Measurements from ENCODE around the gene MRPL49. TPM values are rescaled to one million over a fixed set of nuclear protein-coding genes. Genes with fewer than 3 reads are reported as not detected.

Gene MRPL49
- total RNA-seq, 4 donors from 2014 or later = 48.8 to 55.9 (median 54.2) TPM

GRCh38 chr11:65111744-65112545, 10.2 kb upstream of the MRPL49 start, which contains the start of gene TM7SF2:
Gene TM7SF2, plus strand, starts transcription at chr11:65111872. Its CDS starts 144 bp downstream, at chr11:65112016.
- Histone ChIP-seq H3K4me3 (peak within 1 kb of the TSS; percentile 43 to 60 (median 57)), H3K4me1 (peaks cover 0 to 48% (median 36%) of the 10 kb centered on the region in 4 donors), H3K36me3 (peaks cover 0 to 57% (median 7%) of the 10 kb centered on the region in 3 donors), H3K9me3 (no peaks in the 10 kb centered on the region), H3K27ac (peak within 1 kb of the TSS; percentile 39 to 82 (median 70)), H3K27me3 (no peaks in the 10 kb centered on the region)
- peak; percentile 92 to 93 for DNase-seq (ENCODE audit: low spot score in 2 of 2)
- 1 to 2% methylated on average over 46 to 56 of the region's 64 CpGs for WGBS, 2 donors
- TF ChIP-seq, protein P1, sequence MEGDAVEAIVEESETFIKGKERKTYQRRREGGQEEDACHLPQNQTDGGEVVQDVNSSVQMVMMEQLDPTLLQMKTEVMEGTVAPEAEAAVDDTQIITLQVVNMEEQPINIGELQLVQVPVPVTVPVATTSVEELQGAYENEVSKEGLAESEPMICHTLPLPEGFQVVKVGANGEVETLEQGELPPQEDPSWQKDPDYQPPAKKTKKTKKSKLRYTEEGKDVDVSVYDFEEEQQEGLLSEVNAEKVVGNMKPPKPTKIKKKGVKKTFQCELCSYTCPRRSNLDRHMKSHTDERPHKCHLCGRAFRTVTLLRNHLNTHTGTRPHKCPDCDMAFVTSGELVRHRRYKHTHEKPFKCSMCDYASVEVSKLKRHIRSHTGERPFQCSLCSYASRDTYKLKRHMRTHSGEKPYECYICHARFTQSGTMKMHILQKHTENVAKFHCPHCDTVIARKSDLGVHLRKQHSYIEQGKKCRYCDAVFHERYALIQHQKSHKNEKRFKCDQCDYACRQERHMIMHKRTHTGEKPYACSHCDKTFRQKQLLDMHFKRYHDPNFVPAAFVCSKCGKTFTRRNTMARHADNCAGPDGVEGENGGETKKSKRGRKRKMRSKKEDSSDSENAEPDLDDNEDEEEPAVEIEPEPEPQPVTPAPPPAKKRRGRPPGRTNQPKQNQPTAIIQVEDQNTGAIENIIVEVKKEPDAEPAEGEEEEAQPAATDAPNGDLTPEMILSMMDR (IDR thresholded peaks at IDR 0.05) = no peak
- TF ChIP-seq POLR2A (IDR thresholded peaks at IDR 0.05) (peak; percentile 29 to 76), EP300 (IDR thresholded peaks at IDR 0.05) (peak; percentile 30 to 86)

GRCh38 chr11:65112546-65113360, 9.4 kb upstream of the MRPL49 start:
- Histone ChIP-seq H3K27me3 (no peaks in the 10 kb centered on the region), H3K27ac (peak overlapping the region in 2 of 4 donors; percentile 71 to 82), H3K4me1 (peaks cover 0 to 51% (median 38%) of the 10 kb centered on the region in 4 donors), H3K9me3 (no peaks in the 10 kb centered on the region), H3K4me3 (peak overlapping the region; percentile 43 to 60 (median 57)), H3K36me3 (peaks cover 0 to 49% (median 6%) of the 10 kb centered on the region in 3 donors)
- WGBS, 2 donors = 2 to 3% methylated on average over 17 to 19 of the region's 57 CpGs
- DNase-seq (ENCODE audit: low spot score in 2 of 2) = no peak
- no peak for TF ChIP-seq POLR2A (IDR thresholded peaks at IDR 0.05)
- TF ChIP-seq, protein P1 (IDR thresholded peaks at IDR 0.05) = peak; percentile 72 to 89 (median 84)

DNA sequence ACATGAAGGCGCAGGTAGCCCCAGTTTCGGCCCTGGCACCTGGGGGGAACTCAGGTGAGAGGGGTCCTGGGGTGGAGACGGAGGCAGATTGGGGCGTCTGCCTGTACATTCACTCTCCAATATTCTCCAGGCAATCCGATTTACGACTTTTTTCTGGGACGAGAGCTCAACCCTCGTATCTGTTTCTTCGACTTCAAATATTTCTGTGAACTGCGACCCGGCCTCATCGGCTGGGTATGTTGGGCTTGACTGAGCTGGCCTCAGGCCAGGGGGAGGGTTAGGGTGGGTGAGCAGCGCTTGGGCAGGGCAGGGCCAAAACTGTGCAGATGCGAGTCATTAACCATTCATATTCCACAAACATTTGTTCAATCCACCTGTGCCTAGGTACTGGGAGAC, 8.8 kb upstream of the MRPL49 start:
- TF ChIP-seq EP300 (IDR thresholded peaks at IDR 0.05) = no peak
- TF ChIP-seq, protein P1 (IDR thresholded peaks at IDR 0.05) = peak in 1 of 5 experiments; percentile 9
- Histone ChIP-seq H3K4me3 (peak overlapping the region in 2 of 4 donors; percentile 58 to 60), H3K36me3 (peaks cover 0 to 48% (median 0%) of the 10 kb centered on the region in 3 donors), H3K27me3 (no peaks in the 10 kb centered on the region), H3K4me1 (peaks cover 0 to 56% (median 38%) of the 10 kb centered on the region in 4 donors), H3K9me3 (no peaks in the 10 kb centered on the region), H3K27ac (peak overlapping the region in 2 of 4 donors; percentile 71 to 82)
- WGBS, 2 donors = 7 to 11% methylated on average over 14 of the region's 14 CpGs
- DNase-seq (ENCODE audit: low spot score in 2 of 2) = no peak

DNA sequence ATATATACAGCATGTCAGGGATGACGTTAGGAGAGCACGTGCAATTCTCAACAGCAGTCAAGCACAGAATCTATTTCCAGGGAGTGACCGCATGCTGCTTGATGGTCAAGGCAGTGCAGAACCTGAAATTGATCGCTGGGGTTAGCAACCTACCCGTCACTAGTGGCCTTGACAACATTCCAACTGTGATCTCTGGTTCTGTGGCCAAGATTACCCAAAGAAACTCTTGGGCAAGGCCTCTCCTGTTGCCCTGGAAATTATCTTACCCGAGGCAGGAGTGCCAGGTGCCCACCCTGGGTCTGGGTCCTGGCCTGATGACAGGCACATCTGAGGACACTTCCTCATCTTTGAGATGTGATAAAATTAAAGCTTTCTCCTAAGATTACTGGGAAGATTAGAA, 8.3 kb upstream of the MRPL49 start:
- DNase-seq (ENCODE audit: low spot score in 2 of 2) = no peak
- Histone ChIP-seq H3K36me3 (peaks cover 0 to 48% (median 0%) of the 10 kb centered on the region in 3 donors), H3K4me1 (peaks cover 0 to 56% (median 38%) of the 10 kb centered on the region in 4 donors), H3K4me3 (no peak overlapping the region), H3K27me3 (no peaks in the 10 kb centered on the region), H3K27ac (no peak overlapping the region), H3K9me3 (no peaks in the 10 kb centered on the region)
- WGBS, 2 donors = 71 to 72% methylated on average over 6 of the region's 6 CpGs
- no peak for TF ChIP-seq POLR2A (IDR thresholded peaks at IDR 0.05)
- TF ChIP-seq, protein P1 (IDR thresholded peaks at IDR 0.05) = no peak
- no peak for TF ChIP-seq EP300 (IDR thresholded peaks at IDR 0.05)
